Measurements from ENCODE around the gene GAB4.
"Not testable (repeated sequence)": the region's sequence is repeated elsewhere in the genome, so short reads cannot be mapped to it uniquely, and the experiment has no call there.

GAB4 gene

DNA sequence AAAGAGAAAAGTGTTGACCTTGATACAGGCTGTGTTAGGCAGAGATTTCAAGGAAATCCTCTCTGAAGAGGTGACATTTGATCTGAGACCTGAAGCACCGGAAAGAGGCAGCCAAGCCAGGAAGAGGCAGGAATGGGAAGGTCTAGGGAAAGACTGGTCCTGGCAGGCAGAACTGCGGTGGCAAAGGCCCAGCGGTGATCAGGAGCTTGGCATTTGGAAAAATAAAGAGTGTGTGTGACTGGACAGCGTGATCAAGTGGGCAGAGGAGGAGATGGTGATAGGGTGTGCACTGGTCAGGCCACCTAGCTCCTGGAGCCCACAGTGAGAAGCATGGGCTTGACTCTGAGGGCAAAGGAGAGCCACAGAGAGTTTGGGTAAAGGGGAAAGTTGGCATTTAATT lies 27.2 kb upstream of the GAB4 start:
- DNase-seq (ENCODE audit: insufficient read length, low spot score) (no peak), FAIRE-seq (no peak)
- TF ChIP-seq, protein P1, sequence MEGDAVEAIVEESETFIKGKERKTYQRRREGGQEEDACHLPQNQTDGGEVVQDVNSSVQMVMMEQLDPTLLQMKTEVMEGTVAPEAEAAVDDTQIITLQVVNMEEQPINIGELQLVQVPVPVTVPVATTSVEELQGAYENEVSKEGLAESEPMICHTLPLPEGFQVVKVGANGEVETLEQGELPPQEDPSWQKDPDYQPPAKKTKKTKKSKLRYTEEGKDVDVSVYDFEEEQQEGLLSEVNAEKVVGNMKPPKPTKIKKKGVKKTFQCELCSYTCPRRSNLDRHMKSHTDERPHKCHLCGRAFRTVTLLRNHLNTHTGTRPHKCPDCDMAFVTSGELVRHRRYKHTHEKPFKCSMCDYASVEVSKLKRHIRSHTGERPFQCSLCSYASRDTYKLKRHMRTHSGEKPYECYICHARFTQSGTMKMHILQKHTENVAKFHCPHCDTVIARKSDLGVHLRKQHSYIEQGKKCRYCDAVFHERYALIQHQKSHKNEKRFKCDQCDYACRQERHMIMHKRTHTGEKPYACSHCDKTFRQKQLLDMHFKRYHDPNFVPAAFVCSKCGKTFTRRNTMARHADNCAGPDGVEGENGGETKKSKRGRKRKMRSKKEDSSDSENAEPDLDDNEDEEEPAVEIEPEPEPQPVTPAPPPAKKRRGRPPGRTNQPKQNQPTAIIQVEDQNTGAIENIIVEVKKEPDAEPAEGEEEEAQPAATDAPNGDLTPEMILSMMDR (IDR thresholded peaks at IDR 0.05; ENCODE audit: insufficient read depth, missing control alignments) = no peak

DNA sequence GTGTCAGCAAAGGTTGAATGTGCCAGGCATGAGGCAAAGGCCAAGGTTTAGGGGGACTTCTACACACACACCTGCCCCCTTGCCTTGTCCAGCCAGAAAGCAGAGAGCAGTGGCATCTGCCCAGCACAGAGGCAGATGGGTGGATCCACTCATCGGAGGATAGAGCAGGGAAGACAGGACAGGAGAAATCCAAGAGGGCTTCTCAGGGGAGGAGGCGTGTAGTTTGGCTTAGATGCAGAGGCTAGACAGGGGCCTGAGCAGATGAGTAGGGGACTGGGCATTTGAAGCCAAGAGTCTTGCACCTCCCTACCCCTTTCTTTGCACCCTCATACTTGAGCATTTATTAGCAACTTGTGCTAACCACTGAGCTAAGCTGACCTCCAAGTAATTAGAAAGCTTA lies 26.5 kb upstream of the GAB4 start:
- not testable (repeated sequence) for FAIRE-seq; DNase-seq (ENCODE audit: insufficient read length, low spot score)

DNA sequence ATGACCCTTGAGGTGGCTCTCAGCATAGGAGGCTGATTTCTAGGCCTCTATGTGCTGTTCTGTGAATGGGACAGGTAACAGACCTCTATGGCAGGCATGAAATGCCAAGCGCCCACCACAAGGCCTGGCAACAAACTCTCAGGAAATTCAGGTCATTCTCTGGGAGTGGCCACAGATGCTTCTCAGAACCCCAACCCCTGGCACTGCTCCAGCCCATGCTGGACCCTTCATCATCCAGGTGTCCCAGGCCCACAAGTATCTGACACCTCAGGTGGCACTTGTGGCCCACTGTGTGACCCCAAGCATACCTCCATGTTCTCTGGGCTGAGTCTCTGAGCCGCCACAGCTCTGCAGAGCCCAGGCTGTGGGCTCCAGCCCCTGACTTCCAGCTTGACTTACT lies 24.3 kb upstream of the GAB4 start:
- not testable (repeated sequence) for FAIRE-seq; DNase-seq (ENCODE audit: insufficient read length, low spot score)

DNA sequence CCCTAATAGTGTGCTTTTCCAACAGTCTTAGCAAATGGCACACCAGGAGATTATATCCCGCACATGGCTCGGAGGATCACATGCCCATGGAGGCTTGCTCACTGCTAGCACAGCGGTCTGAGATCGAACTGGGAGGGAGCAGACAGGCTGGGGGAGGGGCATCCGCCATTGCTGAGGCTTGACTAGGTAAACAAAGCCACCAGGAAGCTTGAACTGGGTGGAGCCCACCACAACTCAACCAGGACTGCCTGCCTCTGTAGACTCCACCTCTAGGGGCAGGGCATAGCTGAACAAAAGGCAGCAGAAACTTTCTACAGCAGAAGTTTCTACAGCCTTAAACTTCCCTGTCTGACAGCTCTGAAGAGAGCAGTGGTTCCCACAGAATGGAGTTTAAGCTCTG lies 16.4 kb upstream of the GAB4 start:
- FAIRE-seq; DNase-seq (ENCODE audit: insufficient read length, low spot score): not testable (repeated sequence)

DNA sequence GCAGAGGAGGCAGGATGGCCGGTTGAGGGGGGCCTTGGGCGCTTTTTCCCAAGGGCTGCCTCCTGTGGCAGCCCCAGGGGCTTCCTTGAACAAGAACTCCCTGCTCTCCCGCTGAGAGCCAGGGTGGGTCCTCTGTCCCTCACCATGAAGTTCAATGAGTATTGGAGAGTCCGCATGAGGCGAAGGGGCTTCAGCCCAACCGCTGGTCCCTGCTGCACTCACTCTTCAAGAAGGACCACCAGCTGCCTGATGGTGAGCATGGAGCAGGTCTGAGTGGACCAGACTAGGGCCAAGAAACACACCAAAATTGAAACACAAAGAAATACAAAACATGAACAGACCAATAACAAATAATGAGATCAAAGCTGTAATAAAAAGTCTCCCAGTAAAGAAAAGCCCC lies 7.5 kb upstream of the GAB4 start:
- not testable (repeated sequence) for FAIRE-seq

DNA sequence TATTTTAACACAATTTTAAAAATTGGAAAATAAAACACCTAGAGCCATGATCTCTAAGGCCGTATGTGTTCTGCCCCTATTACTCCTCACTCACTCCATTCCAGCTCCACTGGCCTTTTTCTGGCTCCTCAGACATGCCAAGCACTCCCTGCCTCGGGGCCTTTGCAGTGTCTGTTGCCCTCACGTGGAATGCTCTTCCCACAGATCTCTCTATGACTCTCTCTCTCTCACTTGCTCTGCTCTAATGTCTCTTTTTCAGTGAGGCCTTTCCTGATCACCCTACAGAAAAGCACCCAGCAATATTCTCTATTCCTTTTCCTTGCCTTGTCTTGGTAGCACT lies 6.0 kb upstream of the GAB4 start:
- not testable (repeated sequence) for FAIRE-seq

More for the DNA sequence above, 7.5 kb upstream of the GAB4 start:
- DNase-seq (ENCODE audit: insufficient read length, low spot score) = not testable (repeated sequence)

DNA sequence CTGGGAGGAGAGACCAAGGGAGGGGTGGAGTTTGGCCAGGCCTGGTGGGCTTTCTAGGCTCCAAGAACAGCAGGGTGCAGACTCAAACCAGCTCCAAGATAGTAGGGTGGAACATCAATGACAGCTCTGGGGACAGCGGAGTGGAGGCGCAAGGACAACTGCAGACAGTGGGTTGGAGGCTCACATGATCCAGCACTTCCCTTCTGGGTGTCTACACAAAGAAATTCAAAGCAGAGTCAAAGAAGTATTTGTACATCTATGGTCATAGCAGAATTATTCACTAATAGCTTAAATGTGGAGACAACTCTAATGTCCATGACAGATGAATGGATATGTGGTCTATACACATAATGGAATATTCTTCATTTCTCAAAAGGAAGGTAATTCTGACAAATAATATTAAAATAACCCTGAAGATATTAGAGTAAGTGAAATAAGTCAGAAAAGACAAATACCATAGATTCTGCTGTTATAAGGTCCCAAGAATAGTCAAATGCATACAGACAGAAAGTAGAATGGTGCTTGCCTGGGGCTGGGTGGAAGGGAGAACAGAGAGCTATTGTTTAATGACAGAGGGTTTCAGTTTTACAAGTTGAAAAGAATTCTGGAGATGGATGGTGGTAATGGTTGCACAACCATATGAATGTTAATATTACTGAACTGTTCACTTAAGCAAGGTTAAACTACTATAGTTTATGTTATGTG lies 5.5 kb upstream of the GAB4 start:
- TF ChIP-seq, protein P1 (IDR thresholded peaks at IDR 0.05; ENCODE audit: insufficient read depth, missing control alignments) = no peak
- no peak for FAIRE-seq
- no peak for DNase-seq (ENCODE audit: insufficient read length, low spot score)

More for the DNA sequence above, 6.0 kb upstream of the GAB4 start:
- not testable (repeated sequence) for DNase-seq (ENCODE audit: insufficient read length, low spot score)

DNA sequence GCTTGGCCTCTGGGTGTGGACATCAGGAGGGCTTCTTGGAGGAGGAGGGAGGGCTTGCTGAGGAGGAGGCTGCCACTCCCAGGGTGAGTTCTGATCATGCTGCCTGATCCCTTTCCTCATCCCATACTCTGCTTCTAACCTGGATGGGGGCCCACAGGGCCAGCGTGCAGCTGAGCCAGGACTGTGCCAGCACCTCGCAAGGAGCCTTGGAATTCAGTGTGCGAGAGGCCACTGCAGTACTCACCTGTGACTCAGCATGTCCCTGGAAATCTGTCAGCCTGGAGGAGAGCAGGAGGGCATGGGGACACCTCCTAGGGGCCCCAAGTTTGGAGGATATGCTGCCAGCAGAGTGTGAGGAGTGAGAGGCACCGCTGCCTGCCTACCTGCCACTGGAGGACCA lies 4.2 kb upstream of the GAB4 start:
- FAIRE-seq = no peak
- no peak for DNase-seq (ENCODE audit: insufficient read length, low spot score)
- TF ChIP-seq, protein P1 (IDR thresholded peaks at IDR 0.05; ENCODE audit: insufficient read depth, missing control alignments) = no peak

DNA sequence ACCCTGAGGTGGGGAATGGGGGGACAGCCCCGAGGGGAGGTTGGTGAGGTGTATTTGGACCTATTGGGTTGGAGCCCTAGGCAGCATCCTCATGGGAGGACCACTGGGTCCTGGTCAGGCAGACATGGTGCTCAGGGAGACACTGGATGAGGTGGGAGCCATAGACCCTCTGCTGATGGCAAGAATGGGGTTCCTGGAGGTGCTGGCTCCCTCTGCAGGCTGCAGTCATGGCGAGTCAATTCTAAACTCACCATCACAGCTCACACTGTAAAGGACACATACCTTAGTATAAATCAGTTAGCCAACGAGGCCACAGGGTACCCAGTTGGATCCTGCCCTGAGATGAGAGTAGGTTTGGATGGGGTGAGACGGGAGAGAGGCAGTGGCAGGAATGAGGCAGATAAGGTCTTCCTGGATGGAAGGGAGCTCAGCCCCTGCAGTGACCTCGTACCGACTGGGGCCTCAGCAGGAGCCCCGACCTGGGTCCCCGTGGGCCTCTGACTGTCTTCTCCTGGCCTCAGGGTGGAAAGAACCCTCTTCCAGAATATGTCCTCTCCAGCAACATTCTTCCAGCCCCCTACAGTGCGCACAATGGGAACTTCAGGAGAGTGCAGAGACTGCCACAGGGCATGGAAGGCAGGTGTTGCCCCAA lies 1.7 kb upstream of the GAB4 start:
- FAIRE-seq (no peak), DNase-seq (ENCODE audit: insufficient read length, low spot score) (no peak)

More for the DNA sequence above, 1.7 kb upstream of the GAB4 start:
- TF ChIP-seq, protein P1 (IDR thresholded peaks at IDR 0.05; ENCODE audit: insufficient read depth, missing control alignments) = no peak

Measured in D721Med (cell line).